Testis (tissue), 2 donors: ENCODE results near the gene TMCC3.

Experiments used
- CTCF ChIP-seq, 3 experiments: fragments of 450-650 bp in 2 of 3; fragments of 200-600 bp in 1 of 3; sonication (generic) in 1 of 3; IDR thresholded peaks; one replicate each; pipeline ENCODE4 v1.5.1; 2016 to 2019; ENCODE audit warnings: antibody characterized with exemption in 3 of 3, mild to moderate bottlenecking in 2 of 3, moderate library complexity in 1 of 3
- POLR2A ChIP-seq: fragments of 450-650 bp; IDR thresholded peaks from one replicate; pipeline ENCODE4 v1.6.1; 2017; ENCODE audit warnings: antibody characterized with exemption, mild to moderate bottlenecking, moderate library complexity

GRCh38 chr12:94563286-94563685 lies 87.1 kb downstream of the TMCC3 start:
- TF ChIP-seq CTCF (IDR thresholded peaks at IDR 0.05): no peak
- no peak for TF ChIP-seq POLR2A
